GM21619 (cell line): ENCODE data around the gene PILRA.

ENCODE experiments used
- ATAC-seq: cut with Tn5 transposase; IDR thresholded peaks from one replicate; pipeline ENCODE4 v1.9.1; 2021; ENCODE audit not compliant: unreplicated experiment

Gene PILRA

DNA sequence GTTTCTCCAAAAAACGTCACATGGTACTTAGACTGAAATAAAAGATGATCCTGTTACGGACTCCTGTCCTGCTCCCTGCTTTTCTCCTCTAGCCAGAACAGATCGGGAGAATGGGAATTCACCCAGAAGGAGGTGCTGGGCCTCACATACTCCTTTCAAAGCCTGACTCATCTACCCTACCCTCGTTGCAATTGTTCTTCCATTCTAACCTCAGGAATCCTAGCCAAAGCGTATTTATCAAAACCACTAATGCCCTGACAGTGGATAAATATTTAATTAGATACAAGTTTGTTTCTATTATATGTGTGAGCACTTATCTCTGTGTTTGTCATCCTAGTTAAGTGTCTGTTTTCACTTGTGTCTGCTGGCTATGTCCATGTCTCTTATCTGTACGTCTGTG lies 33.5 kb downstream of the PILRA start:
- no peak for ATAC-seq

DNA sequence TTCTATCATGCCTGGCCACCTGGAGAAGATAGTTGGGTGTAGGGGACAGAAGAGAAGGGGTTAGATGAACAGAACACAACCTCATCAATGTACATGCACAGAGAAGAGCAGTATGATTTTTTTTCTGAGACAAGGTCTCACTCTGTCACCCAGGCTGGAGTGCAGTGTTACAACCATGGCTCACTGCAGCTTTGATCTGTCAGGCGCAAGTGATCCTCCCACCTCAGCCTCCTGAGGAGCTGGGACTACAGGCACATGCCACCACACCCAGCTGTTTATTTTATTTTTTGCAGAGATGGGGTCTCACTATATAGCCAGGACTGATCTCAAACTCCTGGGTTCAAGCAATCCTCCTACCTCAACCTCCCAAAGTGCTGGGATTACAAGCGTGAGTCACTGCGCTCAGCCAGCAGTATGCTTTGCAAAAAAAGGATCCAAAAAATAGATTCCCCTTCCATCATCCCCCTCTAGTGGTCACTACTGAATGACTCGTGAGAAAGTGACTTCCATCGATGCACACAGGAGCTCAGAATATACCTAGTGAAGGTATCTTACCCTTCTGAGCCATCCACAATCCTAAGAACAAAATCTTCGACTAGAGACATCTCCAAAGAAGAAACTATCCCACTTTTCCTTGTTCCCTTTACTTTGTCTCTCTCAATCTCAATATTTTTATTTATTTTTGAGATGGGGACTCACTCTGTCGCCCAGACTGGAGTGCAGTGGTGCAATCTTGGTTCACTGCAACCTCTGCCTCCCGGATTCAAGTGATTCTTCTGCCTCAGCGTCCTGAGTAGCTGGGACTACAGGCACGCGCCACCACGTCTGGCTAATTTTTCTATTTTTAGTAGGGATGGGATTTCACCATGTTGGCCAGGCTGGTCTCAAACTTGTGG lies 34.2 kb downstream of the PILRA start:
- no peak for ATAC-seq

DNA sequence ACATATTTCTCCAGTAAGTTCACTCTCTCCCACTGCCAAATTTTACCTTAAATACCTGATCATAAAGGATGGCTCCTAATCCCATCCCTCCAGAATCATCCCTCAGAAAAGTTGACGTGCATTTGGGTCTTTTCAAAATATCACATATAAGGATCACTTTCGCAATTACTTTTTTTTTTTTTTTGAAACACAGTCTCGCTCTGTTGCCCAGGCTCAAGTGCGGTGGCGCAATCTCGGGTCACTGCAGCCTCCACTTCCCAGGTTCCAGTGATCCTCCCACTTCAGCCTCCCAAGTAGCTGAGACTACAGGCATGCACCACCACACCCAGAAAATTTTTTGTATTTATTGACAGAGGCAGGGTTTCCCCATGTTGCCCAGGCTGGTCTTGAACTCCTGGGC lies 37.8 kb downstream of the PILRA start:
- ATAC-seq = no peak

DNA sequence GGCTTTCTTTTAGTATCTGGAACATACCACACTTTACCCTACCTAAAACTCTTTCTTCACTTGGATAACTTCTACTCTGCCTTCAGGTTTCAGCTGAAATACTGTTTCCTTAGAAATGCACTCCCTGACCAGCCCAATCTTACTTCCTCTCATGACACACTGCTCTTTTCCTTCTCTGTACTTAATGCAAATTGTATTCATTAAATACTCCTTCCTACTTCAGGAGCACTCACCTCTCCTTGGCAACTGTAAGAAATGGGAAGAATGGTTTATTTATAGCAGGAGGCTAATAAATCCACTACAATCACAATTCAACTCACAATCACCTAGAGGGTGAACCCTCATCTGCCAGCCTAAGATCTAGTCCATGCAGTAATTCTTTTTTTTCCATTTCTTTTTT lies 40.1 kb downstream of the PILRA start:
- no peak for ATAC-seq

DNA sequence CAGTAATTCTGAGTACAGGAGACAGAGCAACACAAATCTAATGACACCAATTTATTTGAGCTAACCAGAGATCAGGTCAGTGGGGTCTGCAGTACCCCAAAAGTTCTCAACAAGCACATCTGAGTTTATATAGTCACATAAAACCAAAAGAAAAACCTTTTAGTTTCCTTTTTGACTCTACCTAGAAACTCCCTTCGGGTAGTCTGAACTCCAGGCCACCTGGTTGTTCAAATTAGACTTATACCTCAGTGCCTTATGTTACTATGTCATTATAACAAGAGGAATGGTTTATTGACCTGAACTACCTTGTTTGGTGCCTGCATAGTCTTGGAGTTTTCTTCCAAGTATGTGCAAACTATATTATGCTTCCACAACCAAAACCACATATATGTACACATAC lies 40.6 kb downstream of the PILRA start:
- no peak for ATAC-seq

DNA sequence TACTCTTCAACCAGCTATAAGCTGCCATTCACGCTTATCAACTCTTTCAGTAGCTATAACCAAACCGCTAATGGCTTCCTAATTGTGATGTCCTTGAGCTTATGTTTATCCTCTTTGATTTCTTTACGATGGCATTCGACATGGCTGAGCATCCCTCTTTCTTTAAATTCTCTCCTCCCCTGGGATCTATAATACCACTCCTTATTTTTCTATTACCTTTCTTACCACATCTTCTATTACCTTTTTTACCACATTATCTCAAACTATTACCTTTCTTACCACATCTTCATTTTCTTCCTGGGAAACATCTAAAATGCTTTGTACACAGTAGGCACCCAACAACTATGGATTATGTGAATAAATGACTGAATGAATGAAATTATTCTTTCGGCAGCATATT lies 42.2 kb downstream of the PILRA start:
- no peak for ATAC-seq

DNA sequence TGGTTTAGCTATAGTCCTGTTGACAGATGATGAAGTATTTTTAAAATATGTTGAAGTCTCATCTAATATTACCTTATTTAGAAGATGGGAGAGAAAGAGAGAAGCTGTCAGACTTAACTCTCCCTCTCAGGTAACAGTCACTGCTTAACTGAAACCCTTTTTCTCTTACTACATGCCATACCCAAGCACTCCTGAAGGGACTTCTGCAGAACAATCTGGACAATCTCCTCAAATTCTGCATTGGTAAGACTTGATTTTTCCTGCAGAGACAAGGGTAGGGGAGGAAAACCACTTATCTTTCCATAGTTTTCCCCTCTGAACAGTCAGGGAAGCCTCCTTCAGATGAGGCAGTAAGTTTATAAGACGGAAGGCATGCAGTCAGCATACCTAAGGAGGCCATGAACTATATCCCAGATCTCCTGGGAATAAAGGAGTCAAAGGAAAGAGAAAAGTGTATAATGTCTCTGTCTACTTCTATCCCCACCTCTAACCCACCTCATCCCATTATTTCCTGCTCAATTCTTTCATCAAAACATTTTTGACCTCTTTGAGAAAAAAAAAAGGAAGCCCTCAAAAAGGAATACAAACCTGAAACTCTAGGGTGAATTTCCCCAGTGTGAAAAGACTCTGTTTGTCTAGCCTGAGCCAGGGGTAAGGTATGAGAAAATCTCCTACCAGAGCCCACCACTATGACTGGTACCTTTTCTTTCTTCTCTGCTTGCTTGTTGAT lies 45.8 kb downstream of the PILRA start:
- ATAC-seq = no peak

DNA sequence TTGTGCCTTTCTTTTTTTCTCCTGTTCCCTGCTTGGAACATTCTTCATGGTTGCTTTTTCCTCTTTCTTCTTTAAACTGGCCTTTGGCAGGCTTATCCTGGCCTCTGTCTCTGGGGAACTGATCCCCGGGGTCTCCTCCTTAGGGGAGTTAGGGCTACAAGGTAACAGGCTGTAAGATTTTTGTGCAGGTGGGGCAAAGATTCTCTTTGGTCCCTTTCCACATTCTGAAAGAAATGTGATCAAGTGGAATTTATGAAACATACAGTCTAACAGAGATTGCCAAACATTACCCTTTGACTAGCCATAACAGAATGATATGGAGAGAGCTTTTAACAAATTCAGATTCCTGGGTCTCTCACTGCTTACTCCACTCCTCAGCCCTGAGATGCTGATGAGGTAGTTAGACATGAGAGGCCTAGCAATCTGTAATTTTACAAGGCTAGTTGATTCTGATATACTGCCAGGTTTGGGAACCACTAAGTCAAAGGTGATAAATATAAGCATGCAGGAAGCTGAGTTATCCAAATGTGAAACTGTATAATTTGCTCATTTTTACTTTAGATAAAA lies 46.5 kb downstream of the PILRA start:
- ATAC-seq = no peak

DNA sequence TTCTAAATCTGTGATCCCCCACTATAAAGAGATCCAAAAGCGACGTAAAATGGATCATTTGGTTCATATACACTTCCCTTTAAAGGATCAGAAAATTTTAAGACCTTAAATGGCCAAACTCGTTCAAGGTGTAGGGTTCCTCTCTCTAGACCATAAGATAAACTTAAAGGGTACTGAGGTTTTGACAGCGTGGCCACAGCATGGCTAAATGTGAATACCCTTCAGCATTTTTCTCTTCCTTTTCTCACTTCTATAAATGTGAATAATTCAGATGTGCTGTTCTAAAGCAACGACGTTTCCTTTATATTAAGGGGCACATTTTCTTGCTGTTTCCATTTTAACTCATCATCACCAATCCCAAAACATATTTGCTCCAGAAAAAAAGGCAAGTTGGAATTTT lies 50.0 kb downstream of the PILRA start:
- ATAC-seq = no peak

DNA sequence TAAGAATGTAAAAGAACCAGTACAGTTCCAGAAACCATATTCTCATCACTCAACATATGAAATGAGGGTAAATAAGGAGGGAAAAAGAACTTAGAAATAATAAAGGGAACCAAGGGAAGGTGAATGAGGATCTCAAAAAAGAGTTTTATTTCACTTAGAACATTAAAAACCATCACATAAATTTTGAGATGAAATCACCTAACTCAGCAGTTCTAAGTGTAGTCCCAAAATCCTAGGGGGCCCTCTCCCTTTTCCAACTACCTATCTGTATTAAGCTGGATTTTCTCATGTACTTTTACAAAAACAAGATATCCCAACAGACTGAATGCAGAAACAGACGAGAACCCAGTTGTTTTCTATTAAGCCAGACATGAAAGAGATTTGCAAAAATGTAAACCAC lies 52.1 kb downstream of the PILRA start:
- ATAC-seq = no peak

DNA sequence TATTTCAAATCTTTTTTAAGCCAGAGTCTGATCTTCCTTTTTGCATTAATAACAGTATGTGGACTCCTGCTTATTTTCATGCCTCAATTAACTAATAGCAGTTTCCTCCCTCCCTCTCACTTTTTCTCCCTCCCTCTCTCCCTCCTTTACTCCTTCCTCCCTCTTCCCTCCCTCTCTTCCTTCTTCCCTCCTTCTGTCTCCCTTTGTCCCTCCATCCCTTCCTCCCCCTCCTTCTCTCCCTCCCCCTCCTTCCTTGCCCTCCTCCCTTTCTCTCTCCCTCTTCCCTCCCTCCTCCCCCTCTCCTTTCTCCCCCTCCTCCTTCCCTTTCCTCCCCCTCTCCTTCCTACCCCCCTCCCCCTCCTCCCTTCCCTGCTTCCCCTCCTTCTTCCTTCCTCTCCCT lies 53.2 kb downstream of the PILRA start:
- no peak for ATAC-seq

DNA sequence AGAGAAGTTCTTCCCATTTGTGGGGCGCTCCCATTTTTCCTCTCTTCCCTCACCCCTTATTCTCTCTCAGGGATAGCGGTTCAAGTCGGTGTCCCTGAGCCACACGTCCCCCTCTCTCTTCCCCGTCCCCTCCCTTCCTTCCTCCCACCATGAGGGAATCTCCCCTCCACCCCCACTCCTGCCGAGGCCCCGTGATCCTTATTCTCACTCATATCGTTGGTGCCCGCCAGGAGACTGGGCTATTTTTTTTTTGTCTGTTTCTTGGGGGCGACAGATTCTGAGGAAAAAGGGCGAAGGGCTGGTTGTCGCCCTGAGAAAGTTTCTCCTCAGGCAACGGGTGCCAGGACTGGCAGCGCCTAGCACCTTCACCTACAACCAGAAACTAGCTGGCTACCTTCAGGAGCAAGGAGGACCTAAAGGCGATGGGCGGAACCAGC lies 54.5 kb downstream of the PILRA start:
- no peak for ATAC-seq

DNA sequence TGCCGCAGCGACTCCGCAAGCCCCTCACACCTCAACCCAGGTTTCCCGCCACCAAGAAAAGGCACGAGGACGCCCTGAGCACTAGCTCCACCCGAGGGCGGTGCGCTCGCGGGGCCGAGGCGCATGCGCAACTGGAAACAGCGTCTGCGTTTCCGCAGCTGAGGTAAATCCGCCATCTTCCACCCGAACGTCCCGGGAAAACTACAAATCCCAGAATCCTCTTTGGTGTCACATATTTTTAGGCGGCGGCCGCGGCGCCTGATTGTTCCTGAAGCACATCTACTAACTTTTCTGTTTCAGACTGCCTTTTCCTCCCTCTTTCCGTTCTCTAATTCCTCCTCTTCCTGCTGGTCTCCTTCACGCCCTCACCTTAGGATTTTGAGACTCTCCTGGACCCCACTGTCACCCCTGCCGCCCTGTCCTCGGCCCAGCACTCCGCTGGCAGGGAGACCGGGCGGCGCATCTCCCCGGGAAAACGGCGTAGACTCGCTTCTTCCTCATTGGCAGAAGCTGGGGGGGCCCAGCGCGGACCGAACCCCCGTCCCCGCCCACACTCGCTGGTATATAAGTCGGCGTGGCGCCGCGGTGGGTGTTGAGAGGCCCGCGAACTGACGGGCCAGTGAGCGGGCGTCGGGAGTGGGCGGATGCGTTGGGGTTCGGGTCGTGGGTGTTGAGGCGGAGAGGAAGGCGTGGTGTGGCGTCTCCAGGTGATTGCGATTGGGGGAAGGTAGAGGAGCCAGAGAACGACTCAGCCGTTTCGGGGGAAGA lies 55.1 kb downstream of the PILRA start, which contains the start of gene ZCWPW1:
Gene ZCWPW1, minus strand, starts transcription at position 505 of the 768 bp plus-strand sequence. CDS start 8,054 bp downstream, outside the sequence.
- peak; percentile 37 for ATAC-seq

DNA sequence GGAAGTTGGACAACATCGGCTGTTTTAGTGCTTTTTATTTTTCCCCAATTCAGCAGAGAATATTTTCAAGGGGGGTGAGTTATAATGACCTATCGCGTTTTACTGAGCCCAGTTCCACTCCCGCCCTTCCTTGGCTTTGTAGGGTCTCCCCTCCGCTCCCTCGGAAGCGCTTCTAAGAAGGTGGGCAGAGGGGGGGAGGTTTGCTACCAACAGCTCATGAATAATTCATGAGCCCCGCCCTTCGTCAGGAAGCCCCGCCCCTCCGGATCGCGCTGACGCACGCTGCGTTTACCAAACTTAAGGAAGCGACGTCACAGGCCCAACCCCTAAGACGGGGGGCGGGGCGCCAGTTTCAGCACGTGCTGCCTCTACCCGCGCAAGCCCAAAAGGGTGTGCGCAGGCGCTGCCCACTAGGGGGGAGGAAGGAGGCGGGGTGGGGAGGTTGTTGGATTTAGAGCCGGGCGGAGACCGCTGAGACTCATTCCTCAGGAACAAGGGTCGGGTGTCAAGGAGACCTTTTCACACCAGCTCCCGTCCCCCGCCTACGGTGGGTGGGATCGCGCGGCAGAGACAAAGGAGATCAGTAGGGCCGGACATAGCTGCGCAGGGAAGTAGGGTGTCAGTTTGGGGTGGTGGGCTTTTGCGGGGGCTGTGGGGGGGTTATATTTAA lies 55.8 kb downstream of the PILRA start:
- ATAC-seq = peak; percentile 37

DNA sequence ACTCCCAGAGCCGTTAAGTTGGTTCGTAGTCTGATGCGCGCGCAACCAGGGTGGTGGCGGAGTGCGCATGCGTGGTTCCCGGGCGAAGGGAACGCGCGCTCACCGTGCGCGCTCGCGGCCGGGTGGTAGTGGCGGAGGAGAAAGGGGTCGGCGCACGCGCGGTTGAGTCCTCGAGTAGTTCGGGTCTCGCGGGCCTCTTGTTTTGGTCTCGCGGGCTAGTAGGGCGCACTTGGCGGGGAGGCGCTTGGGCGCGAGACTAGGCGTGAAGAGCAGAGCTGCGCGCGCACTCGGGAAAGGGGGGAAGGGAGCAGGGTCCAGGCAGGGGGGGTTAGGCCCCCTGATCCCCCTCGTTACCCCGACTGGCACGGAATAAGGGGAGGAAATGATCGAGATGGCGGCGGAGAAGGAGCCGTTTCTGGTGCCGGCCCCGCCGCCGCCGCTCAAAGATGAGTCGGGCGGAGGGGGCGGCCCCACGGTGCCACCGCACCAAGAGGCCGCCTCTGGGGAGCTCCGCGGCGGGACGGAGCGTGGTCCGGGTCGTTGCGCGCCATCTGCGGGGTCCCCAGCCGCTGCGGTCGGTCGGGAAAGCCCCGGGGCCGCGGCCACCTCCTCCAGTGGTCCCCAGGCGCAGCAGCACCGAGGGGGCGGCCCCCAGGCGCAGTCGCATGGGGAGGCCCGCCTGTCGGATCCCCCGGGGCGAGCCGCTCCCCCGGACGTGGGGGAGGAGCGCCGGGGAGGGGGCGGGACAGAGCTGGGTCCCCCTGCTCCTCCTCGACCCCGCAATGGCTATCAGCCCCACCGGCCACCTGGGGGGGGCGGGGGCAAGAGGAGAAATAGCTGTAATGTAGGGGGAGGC lies 56.6 kb downstream of the PILRA start, which contains the start of gene MEPCE:
Gene MEPCE, plus strand, starts transcription at position 195 of the 856 bp plus-strand sequence. Its CDS starts 188 bp downstream, at position 383.
- peak; percentile 32 for ATAC-seq

DNA sequence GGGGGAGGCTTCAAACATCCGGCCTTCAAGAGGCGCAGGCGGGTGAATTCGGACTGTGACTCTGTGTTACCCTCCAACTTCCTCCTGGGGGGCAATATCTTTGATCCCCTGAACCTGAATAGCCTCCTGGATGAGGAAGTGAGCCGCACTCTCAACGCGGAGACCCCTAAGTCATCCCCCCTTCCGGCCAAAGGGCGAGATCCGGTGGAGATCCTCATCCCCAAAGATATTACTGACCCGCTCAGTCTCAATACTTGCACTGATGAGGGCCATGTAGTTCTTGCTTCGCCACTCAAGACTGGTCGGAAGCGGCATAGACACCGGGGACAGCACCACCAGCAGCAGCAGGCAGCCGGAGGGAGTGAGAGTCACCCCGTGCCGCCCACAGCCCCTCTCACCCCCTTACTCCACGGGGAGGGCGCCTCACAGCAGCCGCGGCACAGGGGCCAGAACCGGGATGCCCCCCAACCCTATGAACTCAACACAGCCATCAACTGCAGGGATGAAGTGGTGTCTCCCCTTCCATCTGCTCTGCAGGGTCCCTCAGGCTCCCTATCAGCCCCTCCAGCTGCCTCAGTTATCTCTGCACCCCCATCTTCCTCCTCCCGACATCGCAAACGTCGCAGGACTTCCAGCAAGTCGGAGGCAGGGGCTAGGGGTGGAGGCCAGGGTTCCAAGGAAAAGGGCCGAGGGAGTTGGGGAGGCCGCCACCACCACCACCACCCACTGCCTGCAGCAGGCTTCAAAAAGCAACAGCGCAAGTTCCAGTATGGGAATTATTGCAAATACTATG lies 57.4 kb downstream of the PILRA start:
- ATAC-seq = no peak

DNA sequence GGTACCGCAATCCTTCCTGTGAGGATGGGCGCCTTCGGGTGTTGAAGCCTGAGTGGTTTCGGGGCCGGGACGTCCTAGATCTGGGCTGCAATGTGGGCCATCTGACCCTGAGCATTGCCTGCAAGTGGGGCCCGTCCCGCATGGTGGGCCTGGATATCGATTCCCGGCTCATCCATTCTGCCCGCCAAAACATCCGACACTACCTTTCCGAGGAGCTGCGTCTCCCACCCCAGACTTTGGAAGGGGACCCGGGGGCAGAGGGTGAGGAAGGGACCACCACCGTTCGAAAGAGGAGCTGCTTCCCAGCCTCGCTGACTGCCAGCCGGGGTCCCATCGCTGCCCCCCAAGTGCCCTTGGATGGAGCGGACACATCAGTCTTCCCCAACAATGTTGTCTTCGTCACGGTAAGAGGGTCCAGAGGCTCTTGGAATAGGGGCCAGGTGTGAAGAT lies 58.0 kb downstream of the PILRA start:
- ATAC-seq = no peak

DNA sequence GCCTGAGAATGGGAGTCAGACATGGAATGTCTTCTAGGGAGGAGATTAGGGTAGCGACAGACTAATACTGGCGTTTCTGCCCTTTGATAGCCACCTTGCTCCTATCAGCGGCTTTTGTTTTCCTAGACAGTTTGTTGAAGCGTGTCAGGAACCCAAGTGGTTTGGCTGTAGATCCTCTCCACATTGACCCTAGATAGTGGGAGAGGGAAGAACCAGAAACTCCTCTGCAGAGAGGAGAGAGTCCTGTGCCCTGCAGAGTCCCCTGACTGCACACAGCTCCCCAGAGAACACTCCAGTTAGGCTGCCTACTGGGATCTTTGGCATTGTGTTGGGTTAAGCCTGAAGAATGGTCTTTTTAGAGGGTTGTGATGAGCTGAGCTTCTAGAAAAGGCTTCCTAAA lies 58.8 kb downstream of the PILRA start:
- ATAC-seq = no peak
